Fibroblast of skin of right biceps (primary cell): ENCODE results near the gene NUBP2.
A peak's percentile ranks its signal among the peaks of the same experiment; 100 is the strongest.

ENCODE experiments used
- DNase-seq: peaks from one replicate; pipeline ENCODE4 v3.0.0-alpha.2; 2013

The NUBP2 gene

DNA sequence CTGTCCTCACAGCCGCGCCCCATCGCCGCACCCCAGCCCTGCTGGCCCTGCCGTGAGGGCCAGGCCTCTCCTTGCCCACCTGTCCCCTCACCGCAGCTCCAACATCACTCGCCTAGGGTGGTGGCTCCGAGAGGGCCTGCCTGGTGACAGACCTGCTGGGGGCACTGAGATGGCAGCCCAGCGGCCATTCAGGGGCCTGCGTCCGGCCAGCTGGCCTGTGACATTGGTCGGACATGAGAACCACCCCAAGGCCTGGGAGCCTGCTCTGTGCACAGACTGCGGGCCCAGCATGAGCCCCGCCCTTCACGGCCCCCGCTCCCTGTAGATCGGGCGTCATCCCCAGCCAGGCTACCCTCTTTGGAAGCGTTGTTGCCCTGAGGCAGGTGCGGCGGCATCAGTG lies 23.2 kb upstream of the NUBP2 start:
- no peak for DNase-seq

DNA sequence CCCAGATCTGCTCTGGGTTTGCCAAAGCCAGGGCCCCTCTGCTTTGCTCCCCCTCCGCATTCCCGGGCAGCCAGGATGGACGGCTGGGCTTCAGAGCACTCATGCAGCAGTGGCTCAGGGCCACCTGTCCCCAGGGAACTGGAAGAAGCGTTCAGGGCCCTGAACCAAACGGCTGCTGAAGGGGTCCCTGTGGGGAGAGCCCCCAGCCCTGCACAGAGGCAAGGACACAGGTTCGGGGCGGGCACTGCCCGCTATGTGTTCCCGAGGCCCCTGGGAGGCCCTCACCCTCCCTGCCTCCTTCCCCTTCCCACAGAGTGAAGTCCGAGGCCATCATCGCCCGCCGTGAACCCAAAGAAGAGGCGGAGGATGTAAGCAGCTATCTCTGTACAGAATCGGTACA lies 21.8 kb upstream of the NUBP2 start:
- no peak for DNase-seq

DNA sequence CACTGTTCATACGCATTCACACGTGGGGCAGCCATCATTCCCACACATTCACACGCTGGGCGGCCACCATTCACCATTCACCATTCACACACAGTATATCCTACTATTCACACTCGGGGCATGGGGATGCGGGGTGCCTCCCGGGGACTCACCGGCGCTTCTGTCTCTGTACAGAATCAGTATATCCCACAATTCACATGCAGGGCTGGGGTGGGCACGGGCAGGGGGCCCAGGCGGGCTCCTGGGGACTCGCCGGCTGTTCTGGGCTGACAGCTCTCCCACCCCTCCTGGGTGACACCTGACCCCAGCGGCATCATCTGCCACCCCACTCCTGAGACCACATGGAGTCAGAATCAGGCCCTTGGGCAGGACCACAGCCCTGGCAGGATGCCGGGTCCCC lies 21.0 kb upstream of the NUBP2 start:
- no peak for DNase-seq

- DNase-seq, result no peak
Observed at GRCh38 chr16:1762196-1762878, 20.4 kb upstream of the NUBP2 start.

DNA sequence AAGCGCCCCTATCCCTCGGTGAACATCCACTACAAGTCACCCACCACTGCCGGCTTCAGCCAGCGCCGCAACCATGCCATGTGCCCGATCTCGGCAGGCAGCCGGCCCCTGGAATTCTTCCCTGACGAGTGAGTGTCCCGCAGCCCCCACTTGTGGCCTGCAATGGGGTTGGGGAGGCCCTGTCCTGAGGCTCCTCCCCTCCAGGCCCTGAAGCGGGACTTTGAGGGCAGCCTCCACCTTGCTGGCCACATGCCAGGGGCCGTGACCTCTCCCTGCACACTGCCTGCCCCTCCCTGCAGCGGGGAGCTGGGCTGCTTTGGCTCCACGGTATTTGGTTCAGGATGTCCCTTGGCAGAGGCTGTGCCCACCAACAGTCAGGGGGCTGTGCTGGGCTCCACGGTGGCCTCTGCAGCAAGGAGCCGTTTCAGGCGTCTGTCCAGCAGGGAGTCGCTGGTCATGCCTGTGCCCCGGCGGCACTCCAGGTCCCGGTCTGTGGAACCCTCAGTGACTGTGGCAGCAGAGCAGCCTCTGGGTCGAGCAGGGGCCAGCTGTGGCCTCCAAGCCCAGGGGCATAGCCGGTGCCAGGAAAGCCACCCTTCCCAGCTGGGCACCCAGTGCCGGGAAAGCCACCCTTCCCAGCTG lies 19.8 kb upstream of the NUBP2 start:
- no peak for DNase-seq

DNA sequence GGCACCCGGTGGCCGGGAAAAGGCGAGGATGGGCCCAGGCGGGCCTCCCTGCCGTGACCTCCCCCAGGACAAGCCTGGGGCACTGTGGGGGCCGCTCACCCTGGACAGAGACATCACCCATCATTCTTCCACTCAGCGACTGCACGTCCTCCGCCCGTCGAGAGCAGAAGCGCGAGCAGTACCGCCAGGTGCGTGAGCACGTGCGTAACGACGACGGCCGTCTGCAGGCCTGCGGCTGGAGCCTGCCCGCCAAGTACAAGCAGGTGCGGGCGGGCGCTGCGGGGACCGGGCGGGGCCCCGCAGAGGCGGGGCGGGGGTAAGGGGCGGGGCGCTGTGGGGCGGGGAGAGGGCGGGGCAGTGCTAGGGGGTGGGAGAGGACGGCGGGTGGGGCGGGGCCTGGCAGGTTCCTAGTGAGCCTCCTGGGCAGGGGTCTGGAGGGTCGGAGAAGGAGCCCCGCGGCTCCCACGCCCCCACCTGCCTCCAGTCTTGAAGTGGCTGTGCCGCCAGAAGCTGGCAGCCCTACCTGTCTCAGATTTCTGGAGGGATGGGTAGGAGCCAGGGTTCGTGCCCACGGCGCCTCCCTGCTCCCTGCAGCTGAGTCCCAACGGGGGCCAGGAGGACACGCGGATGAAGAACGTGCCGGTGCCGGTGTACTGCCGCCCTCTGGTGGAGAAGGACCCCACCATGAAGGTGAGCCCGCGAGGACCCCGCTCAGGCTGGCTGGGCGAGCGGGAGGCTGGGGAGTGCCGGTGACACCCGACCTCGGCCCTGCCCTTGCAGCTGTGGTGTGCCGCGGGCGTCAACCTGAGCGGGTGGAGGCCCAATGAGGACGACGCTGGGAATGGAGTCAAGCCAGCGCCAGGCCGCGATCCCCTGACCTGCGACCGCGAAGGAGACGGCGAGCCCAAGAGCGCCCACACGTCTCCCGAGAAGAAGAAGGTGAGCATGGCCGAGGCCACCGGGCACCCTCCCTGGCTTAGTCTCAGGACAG lies 18.9 kb upstream of the NUBP2 start:
- DNase-seq, result peak; percentile 47

DNA sequence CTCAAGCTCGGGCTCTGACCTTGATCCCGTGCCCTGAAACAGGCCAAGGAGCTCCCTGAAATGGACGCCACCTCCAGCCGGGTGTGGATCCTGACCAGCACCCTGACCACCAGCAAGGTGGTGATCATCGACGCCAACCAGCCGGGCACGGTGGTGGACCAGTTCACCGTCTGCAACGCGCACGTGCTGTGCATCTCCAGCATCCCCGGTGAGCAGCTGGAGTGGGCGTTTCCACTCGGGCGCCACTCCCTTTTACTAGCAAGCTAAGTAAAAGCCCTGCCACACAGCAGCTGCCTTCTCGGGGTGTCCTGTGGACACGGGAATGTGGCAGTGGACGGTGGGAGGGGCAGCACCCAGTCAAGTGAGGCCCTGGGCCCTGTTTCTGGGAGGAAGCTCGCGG lies 17.8 kb upstream of the NUBP2 start:
- no peak for DNase-seq

DNA sequence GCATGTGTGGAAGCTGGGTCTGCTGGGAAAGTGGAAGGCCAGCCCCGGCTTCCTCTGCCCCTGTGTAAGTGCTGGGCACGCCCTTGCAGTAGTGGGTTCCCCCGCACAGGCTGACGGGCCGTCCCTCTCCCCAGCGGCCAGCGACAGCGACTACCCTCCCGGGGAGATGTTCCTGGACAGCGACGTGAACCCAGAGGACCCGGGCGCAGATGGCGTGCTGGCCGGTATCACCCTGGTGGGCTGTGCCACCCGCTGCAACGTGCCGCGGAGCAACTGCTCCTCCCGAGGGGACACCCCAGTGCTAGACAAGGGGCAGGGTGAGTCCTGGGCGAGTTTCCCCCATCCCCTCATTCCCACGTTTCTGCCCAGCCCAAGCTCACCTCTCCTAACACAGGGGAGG lies 16.9 kb upstream of the NUBP2 start:
- DNase-seq, result no peak

DNA sequence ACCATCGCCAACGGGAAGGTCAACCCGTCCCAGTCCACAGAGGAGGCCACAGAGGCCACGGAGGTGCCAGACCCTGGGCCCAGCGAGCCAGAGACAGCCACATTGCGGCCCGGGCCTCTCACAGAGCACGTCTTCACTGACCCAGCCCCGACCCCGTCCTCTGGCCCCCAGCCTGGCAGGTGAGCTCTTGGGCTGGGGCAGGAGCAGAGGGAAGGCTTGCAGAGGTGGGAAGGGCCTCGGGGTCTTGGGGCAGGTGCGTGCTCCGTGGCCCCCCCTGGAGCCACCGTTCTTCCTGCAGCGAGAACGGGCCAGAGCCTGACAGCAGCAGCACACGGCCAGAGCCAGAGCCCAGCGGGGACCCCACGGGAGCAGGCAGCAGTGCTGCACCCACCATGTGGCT lies 16.5 kb upstream of the NUBP2 start:
- no peak for DNase-seq

DNA sequence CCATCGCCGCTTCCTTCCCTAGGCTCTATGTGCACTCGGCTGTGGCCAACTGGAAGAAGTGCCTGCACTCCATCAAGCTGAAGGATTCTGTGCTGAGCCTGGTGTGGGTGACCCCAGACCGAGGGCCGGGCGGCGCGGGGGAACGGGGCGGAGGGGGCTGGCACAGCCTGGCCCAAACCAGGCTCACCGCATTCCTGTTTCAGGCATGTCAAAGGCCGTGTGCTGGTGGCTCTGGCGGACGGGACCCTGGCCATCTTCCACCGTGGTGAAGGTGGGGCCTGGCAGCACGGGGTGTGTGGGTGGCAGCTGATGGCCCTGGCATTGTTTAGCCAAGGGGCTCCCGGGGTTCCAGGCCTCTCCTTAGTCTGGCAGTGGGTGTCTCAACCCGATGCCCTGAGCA lies 16.1 kb upstream of the NUBP2 start:
- DNase-seq, result no peak

DNA sequence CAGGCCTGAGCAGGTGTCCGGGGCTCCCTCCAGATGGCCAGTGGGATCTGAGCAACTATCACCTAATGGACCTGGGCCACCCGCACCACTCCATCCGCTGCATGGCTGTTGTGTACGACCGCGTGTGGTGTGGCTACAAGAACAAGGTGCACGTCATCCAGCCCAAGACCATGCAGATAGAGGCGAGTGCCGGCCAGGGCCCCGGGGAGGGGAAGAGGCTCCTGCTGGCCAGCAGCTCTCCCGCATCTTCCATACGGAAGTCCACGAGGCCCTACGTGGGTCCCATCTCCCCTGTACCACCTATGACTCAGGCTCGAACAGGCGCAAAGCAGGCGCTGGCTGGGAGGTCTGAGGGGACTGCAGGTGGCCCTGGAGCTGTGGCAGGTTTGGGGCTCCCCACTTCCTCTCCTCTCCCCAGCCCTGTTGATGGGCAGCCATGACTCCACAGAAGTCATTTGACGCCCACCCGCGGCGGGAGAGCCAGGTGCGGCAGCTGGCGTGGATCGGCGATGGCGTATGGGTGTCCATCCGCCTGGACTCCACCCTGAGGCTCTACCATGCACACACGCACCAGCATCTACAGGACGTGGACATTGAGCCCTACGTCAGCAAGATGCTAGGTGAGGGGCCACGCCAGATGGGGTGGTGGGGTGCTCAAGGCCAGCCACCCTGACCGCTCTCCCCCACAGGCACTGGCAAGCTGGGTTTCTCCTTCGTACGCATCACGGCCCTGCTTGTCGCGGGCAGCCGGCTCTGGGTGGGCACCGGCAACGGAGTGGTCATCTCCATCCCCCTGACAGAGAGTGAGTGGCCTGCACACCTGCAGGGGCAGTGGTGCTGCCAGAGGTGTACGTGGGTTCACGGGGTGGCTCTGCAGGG lies 15.4 kb upstream of the NUBP2 start:
- DNase-seq, result no peak

GRCh38 chr16:1768061-1768766 lies 14.5 kb upstream of the NUBP2 start:
- DNase-seq, result no peak

- DNase-seq, result no peak
Observed at GRCh38 chr16:1768767-1769401, 13.9 kb upstream of the NUBP2 start.

DNA sequence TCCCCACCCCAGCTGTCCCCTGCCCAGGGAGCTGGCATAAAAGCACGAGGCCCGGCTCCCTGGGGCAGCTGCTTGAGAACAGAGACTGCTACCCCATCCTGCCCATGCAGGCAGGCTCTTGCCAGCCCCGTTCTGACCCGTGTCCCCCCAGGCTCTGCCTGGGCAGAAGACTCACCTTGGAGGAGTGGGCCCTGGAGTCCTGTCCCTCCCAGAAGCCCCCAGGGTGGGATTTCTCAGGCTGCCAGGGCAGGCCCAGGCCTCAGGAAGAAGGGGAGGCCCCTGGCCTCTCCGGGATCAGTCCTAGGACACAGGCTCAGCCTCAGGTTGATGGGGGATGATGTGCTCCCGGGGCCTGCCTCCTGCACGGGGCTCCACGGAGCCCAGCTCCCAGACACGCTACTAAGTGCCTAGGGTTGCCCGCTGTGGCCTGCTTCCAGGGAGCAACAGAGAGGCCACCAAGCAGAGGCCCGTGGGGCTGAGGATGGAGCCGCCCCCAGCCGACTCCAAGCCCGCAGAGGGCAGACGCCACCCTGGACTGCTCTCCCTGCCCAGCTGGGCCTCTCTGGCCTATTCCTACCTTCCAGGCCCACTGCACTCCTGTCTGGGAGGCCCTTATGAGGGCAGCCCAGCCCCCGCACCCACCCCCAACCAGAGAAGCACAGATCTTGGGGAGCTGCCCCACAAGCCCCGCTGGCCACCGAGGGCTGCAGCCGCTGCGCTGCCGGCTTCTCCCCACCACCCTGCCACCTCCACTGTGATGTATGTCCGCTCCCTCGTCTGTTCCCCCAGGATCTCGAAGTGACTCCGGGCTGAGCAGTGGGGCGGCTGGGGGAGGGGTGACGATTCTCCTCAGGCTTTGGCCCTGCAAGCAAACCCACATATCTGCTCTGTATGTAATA lies 13.1 kb upstream of the NUBP2 start:
- DNase-seq, result no peak

GRCh38 chr16:1770328-1771187 lies 12.2 kb upstream of the NUBP2 start:
- DNase-seq, result peak; percentile 47

DNA sequence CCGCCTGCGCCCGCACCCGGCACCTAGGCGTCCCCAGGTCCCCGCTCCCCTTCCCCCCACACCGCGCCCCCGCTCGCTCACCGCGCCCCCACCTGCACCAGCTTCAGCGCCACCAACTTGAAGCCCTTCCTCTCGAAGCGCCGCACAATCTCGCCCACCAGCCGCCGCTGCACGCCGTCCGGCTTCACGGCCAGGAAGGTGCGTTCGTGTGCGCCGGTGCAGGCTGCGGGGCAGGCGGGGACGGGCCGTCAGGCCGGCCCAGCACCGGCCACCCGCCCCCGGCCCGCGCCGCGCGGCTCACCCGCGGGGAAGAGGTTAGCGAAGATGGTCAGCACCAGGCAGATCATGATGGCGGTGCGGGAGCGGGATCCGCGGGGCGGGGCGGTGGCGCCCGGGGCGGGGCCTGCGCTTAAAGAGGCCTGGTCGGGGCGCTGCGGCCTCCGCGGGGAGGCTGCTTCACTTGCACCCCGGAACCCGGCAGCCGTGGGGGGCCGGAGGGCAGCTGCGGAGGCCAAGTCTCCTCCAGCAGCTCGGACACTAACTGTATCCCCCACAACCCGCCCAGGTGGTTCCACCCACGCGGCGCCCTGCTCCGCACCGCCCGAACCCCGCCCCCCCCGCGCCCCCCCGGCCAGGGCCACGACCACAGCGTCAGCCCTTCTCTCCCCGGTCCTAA lies 11.4 kb upstream of the NUBP2 start, which contains the start of gene NME3:
NME3 (minus strand) TSS at position 356 of the 676 bp plus-strand sequence; CDS start at position 347, 9 bp downstream.
- peak; percentile 56 for DNase-seq

GRCh38 chr16:1771864-1772361 lies 10.8 kb upstream of the NUBP2 start:
- no peak for DNase-seq

DNA sequence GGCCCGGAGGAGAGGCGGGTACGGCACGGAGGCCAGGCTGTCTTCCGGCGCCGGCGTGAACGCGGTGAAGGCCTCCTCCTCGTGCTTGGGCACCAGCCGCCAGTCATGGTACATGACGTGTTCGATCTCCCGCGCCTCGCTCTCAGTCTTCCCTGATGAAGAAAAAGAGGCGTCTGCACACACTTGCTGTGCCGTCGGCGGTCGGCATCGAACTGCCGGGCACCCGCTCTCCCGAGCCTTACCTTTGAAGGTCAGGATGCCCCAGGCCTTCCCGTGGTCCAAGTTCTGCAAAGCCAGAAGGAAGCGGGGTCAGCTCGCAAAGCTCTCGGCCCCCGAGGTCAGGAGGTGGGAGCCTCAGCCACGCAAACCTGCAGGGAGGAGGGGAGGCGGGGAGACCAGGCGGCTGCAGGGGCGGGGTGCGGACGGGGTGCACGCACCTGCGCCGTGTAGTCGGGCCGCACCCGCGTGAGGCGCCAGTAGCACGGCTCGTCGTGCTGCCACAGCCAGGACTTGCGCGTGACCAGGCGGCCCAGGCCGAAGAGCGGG lies 10.3 kb upstream of the NUBP2 start, which contains the start of gene EME2:
EME2 (plus strand) TSS at position 449 of the 546 bp plus-strand sequence. CDS start 418 bp downstream, outside the sequence.
- DNase-seq, result no peak
